Keratinocyte (primary cell): Measurements from ENCODE around the gene TMEM125. TPM values are rescaled to one million over a fixed set of nuclear protein-coding genes. Genes with fewer than 3 reads are reported as not detected.

Experiments
- DNase-seq: peaks from one replicate; pipeline ENCODE4 v3.0.0-alpha.2; 2011; ENCODE audit warnings: low read depth, missing footprints, low spot score
- FAIRE-seq: peaks from 2 replicates; lab custom pipeline; 2011; peaks lifted over from hg19 to GRCh38; lab: Jason Lieb, UNC
- H2AFZ ChIP-seq: 2 replicates; pipeline ENCODE4 v1.6.0; 2012; ENCODE audit warnings: low read length, control low read depth, inconsistent platforms; ENCODE audit not compliant: control insufficient read depth
- H3K27ac ChIP-seq: 2 replicates; pipeline ENCODE4 v1.5.1; 2011; ENCODE audit warnings: low read length; ENCODE audit not compliant: control insufficient read depth, insufficient read depth
- H3K27me3 ChIP-seq: 3 replicates; pipeline ENCODE4 v1.6.0; 2011; ENCODE audit warnings: low read length; ENCODE audit not compliant: control insufficient read depth, insufficient read depth; ENCODE audit errors: extremely low read depth
- H3K36me3 ChIP-seq, 2 experiments: 2 replicates in 1 of 2; 3 replicates in 1 of 2; pipeline ENCODE4 v1.5.1; 2011; ENCODE audit warnings: low read length in 2 of 2, mild to moderate bottlenecking in 1 of 2; ENCODE audit not compliant: control insufficient read depth in 2 of 2, insufficient read depth in 2 of 2; ENCODE audit errors: extremely low read depth in 1 of 2
- H3K4me1 ChIP-seq: 3 replicates; pipeline ENCODE4 v1.5.1; 2011; ENCODE audit warnings: low read length; ENCODE audit not compliant: control insufficient read depth, insufficient read depth; ENCODE audit errors: extremely low read depth
- H3K4me2 ChIP-seq: 3 replicates; pipeline ENCODE4 v1.6.0; 2011; ENCODE audit warnings: low read depth, low read length; ENCODE audit not compliant: control insufficient read depth, insufficient read depth; ENCODE audit errors: extremely low read depth
- H3K4me3 ChIP-seq, 3 experiments: fragments of 200-600 bp in 1 of 3; sonication (generic) in 1 of 3; 2 replicates in 2 of 3; 3 replicates in 1 of 3; pipeline ENCODE4 v1.5.1; 2011 to 2016; ENCODE audit warnings: low read length in 3 of 3, mild to moderate bottlenecking in 3 of 3, control low read depth in 2 of 3, inconsistent platforms in 1 of 3, low read depth in 1 of 3, mixed read lengths in 1 of 3, mixed run types in 1 of 3, moderate library complexity in 1 of 3; ENCODE audit not compliant: control insufficient read depth in 2 of 3, insufficient read depth in 2 of 3; ENCODE audit errors: extremely low read depth in 1 of 3
- H3K79me2 ChIP-seq: 2 replicates; pipeline ENCODE4 v1.6.0; 2012; ENCODE audit warnings: low read length; ENCODE audit not compliant: control insufficient read depth, insufficient read depth
- H3K9ac ChIP-seq: 3 replicates; pipeline ENCODE4 v1.6.0; 2011; ENCODE audit warnings: low read length; ENCODE audit not compliant: control insufficient read depth, insufficient read depth; ENCODE audit errors: extremely low read depth
- H3K9me1 ChIP-seq: 3 replicates; pipeline ENCODE4 v1.6.0; 2011; ENCODE audit warnings: low read length; ENCODE audit not compliant: control insufficient read depth, insufficient read depth; ENCODE audit errors: extremely low read depth
- H3K9me3 ChIP-seq: 2 replicates; pipeline ENCODE4 v1.5.1; 2012; ENCODE audit warnings: low read depth, low read length; ENCODE audit not compliant: control insufficient read depth
- H4K20me1 ChIP-seq: 3 replicates; pipeline ENCODE4 v1.6.0; 2011; ENCODE audit warnings: low read length; ENCODE audit not compliant: control insufficient read depth, insufficient read depth; ENCODE audit errors: extremely low read depth
- EZH2 ChIP-seq: IDR thresholded peaks from one replicate; pipeline ENCODE4 v1.6.1; 2012; ENCODE audit warnings: inconsistent platforms, mild to moderate bottlenecking, low read length, moderate library complexity
- dilution Hi-C: fragments of 300-500 bp; cut with MboI; formaldehyde crosslinking; loops from one replicate; pipeline ENCODE4 v1.7.0; 2020; ENCODE audit warnings: low sequenced_read_pairs; ENCODE audit not compliant: extremely low pct_ligation_motif_present
- polyA plus RNA-seq, 5 experiments: library from polyadenylated mRNA; depleted of rRNA in 3 of 5; stranded (reverse) in 3 of 5; stranded (forward) in 1 of 5; unstranded in 1 of 5; fragments of >200 nt; gene quantifications; 1 replicate in 1 of 5; 2 replicates in 3 of 5; 3 replicates in 1 of 5; pipeline versions ENCODE4 v1.2.1 to v1.2.3, GENCODE V29; 2011 to 2012; ENCODE audit warnings: missing spikeins in 2 of 5, low read depth in 1 of 5, low replicate concordance in 1 of 5
- TF ChIP-seq, protein P1 (sequence below), 3 experiments: IDR thresholded peaks in 1 of 3; conservative IDR thresholded peaks in 1 of 3; optimal IDR thresholded peaks in 1 of 3; 2 replicates in 2 of 3; 3 replicates in 1 of 3; pipeline versions ENCODE3 to v1.5.1; 2011; ENCODE audit warnings: low read length in 3 of 3, mild to moderate bottlenecking in 3 of 3, moderate library complexity in 2 of 3, control low read depth in 1 of 3, inconsistent platforms in 1 of 3; ENCODE audit not compliant: insufficient read depth in 2 of 3; ENCODE audit errors: extremely low read depth in 1 of 3

TMEM125 gene
- polyA plus RNA-seq, 1 donor (not counting 4 experiments of a cell fraction or from before 2014, with no cell fraction given), result 0.92 TPM

- no peak for FAIRE-seq
- Histone ChIP-seq H3K27ac (no peak overlapping the region), H3K36me3 (no peaks in the 10 kb centered on the region), H2AFZ (no peak overlapping the region), H3K27me3 (peaks cover 12% of the 10 kb centered on the region), H3K9me3 (no peaks in the 10 kb centered on the region), H3K9me1 (no peaks in the 10 kb centered on the region), H3K4me2 (no peak overlapping the region), H3K4me3 (no peak overlapping the region), H4K20me1 (no peaks in the 10 kb centered on the region), H3K79me2 (no peaks in the 10 kb centered on the region), H3K4me1 (no peaks in the 10 kb centered on the region), H3K9ac (no peak overlapping the region)
- no peak for DNase-seq
- TF ChIP-seq, protein P1, sequence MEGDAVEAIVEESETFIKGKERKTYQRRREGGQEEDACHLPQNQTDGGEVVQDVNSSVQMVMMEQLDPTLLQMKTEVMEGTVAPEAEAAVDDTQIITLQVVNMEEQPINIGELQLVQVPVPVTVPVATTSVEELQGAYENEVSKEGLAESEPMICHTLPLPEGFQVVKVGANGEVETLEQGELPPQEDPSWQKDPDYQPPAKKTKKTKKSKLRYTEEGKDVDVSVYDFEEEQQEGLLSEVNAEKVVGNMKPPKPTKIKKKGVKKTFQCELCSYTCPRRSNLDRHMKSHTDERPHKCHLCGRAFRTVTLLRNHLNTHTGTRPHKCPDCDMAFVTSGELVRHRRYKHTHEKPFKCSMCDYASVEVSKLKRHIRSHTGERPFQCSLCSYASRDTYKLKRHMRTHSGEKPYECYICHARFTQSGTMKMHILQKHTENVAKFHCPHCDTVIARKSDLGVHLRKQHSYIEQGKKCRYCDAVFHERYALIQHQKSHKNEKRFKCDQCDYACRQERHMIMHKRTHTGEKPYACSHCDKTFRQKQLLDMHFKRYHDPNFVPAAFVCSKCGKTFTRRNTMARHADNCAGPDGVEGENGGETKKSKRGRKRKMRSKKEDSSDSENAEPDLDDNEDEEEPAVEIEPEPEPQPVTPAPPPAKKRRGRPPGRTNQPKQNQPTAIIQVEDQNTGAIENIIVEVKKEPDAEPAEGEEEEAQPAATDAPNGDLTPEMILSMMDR (optimal IDR thresholded peaks at IDR 0.05 in 1 of 3, IDR thresholded peaks at IDR 0.05 in 1 of 3, conservative IDR thresholded peaks at IDR 0.05 in 1 of 3; ENCODE audit: extremely low read depth in 1 of 3, insufficient read depth in 2 of 3, low read length in 3 of 3), result no peak
- TF ChIP-seq EZH2, result no peak
- dilution Hi-C loops, result no loop called here
Measured at GRCh38 chr1:43306688-43307457, 37.1 kb downstream of the TMEM125 start.

DNA sequence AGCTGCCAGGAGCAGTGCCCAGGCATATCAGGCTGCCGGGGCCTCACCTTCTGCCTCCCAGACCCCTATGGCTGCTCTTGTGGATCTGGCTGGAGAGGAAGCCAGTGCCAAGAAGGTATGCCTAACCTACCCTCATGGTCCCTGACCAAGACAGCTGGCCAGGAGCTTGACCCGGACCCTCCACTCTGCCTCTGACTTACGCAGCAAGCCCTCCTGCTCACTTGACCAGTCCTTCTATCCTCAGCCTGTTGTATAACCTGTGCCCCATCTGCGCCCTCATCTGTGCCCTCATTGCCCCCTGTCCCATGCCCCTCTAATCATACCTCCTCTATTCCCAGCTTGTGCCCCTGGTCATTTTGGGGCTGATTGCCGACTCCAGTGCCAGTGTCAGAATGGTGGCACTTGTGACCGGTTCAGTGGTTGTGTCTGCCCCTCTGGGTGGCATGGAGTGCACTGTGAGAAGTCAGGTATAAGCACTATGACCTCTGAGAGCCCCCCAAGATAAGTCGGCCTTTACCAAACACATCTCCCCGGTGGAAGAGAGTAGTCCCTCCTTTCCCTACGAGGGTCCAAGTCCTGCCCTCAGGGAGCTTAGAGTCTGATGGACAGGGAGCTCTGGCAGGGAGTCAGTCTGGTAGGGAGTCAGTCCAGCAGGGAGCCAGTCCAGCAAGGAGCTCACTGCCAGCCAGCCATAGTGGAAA, 37.8 kb downstream of the TMEM125 start:
- dilution Hi-C loops, result no loop called here
- no peak for DNase-seq
- no peak for FAIRE-seq

More for the DNA sequence above, 37.8 kb downstream of the TMEM125 start:
- H3K4me2 ChIP-seq, result no peak overlapping the region
- H3K4me1 ChIP-seq, result no peaks in the 10 kb centered on the region
- H3K9me1 ChIP-seq, result no peaks in the 10 kb centered on the region
- no peaks in the 10 kb centered on the region for H3K9me3 ChIP-seq
- no peaks in the 10 kb centered on the region for H4K20me1 ChIP-seq
- no peak overlapping the region for H2AFZ ChIP-seq
- TF ChIP-seq, protein P1 (optimal IDR thresholded peaks at IDR 0.05 in 1 of 3, IDR thresholded peaks at IDR 0.05 in 1 of 3, conservative IDR thresholded peaks at IDR 0.05 in 1 of 3; ENCODE audit: extremely low read depth in 1 of 3, insufficient read depth in 2 of 3, low read length in 3 of 3), result no peak
- TF ChIP-seq EZH2, result no peak
- no peak overlapping the region for H3K27ac ChIP-seq
- no peaks in the 10 kb centered on the region for H3K36me3 ChIP-seq
- no peak overlapping the region for H3K4me3 ChIP-seq
- no peak overlapping the region for H3K9ac ChIP-seq
- peaks cover 12% of the 10 kb centered on the region for H3K27me3 ChIP-seq
- no peaks in the 10 kb centered on the region for H3K79me2 ChIP-seq
